RWPE2 (cell line): ENCODE results near the gene RTRAF.

Source experiments
- ATAC-seq: fragments of 200-7000 bp; cut with Tn5 transposase; 3 replicates; pipeline ENCODE4 v1.9.1; 2021; ENCODE audit warnings: low read depth
- DNase-seq: peaks from one replicate; pipeline ENCODE4 v3.0.0-alpha.2; 2020; ENCODE audit warnings: low spot score
- H3K27ac ChIP-seq: fragments of 450-650 bp; 2 replicates; pipeline ENCODE4 v1.5.1; 2017; ENCODE audit warnings: mild to moderate bottlenecking; ENCODE audit not compliant: poor library complexity, severe bottlenecking
- H3K27me3 ChIP-seq: fragments of 250-450 bp; sonication (Bioruptor Pico); 2 replicates; pipeline ENCODE4 v1.5.1; 2021; ENCODE audit warnings: mild to moderate bottlenecking, moderate library complexity; ENCODE audit not compliant: insufficient read depth, poor library complexity, severe bottlenecking
- H3K36me3 ChIP-seq: fragments of 250-450 bp; sonication (Bioruptor Pico); 2 replicates; pipeline ENCODE4 v1.5.1; 2020; ENCODE audit warnings: low read depth, mild to moderate bottlenecking, moderate library complexity
- H3K4me1 ChIP-seq: fragments of 250-450 bp; sonication (Bioruptor Pico); 2 replicates; pipeline ENCODE4 v1.5.1; 2021; ENCODE audit warnings: mild to moderate bottlenecking, moderate library complexity; ENCODE audit not compliant: insufficient read depth, poor library complexity, severe bottlenecking
- H3K4me3 ChIP-seq: fragments of 250-450 bp; sonication (Bioruptor Pico); 2 replicates; pipeline ENCODE4 v1.5.1; 2021; ENCODE audit warnings: mild to moderate bottlenecking, moderate library complexity; ENCODE audit not compliant: severe bottlenecking
- H3K9me3 ChIP-seq: fragments of 250-450 bp; sonication (Bioruptor Pico); 2 replicates; pipeline ENCODE4 v1.5.1; 2021; ENCODE audit warnings: mild to moderate bottlenecking, moderate library complexity; ENCODE audit not compliant: severe bottlenecking
- CTCF ChIP-seq: fragments of 450-650 bp; IDR thresholded peaks from one replicate; pipeline ENCODE4 v1.5.1; 2017; ENCODE audit warnings: mild to moderate bottlenecking, moderate library complexity; ENCODE audit not compliant: poor library complexity, severe bottlenecking

The RTRAF gene

GRCh38 chr14:52040598-52040997, 51.3 kb downstream of the RTRAF start:
- ATAC-seq = no peak
- Histone ChIP-seq H3K4me3 (no peak overlapping the region), H3K4me1 (peaks cover 7% of the 10 kb centered on the region), H3K36me3 (no peaks in the 10 kb centered on the region), H3K27me3 (no peaks in the 10 kb centered on the region), H3K27ac (no peak overlapping the region), H3K9me3 (no peaks in the 10 kb centered on the region)
- no peak for DNase-seq
- TF ChIP-seq CTCF = no peak

GRCh38 chr14:52042371-52043289, 53.3 kb downstream of the RTRAF start:
- Histone ChIP-seq H3K36me3 (no peaks in the 10 kb centered on the region), H3K4me3 (no peak overlapping the region), H3K9me3 (no peaks in the 10 kb centered on the region), H3K4me1 (peaks cover 7% of the 10 kb centered on the region), H3K27ac (no peak overlapping the region), H3K27me3 (no peaks in the 10 kb centered on the region)
- TF ChIP-seq CTCF = no peak
- no peak for ATAC-seq
- DNase-seq = no peak

GRCh38 chr14:52043690-52044089, 54.3 kb downstream of the RTRAF start:
- H3K36me3 ChIP-seq = no peaks in the 10 kb centered on the region
- H3K27me3 ChIP-seq = no peaks in the 10 kb centered on the region
- DNase-seq (no peak), ATAC-seq (peak; percentile 64)
- H3K4me3 ChIP-seq = no peak overlapping the region
- H3K4me1 ChIP-seq = peaks cover 7% of the 10 kb centered on the region
- no peak overlapping the region for H3K27ac ChIP-seq
- H3K9me3 ChIP-seq = no peaks in the 10 kb centered on the region
- peak; percentile 42 for TF ChIP-seq CTCF

- Histone ChIP-seq H3K27me3 (no peaks in the 10 kb centered on the region), H3K9me3 (no peaks in the 10 kb centered on the region), H3K4me3 (no peak overlapping the region), H3K27ac (no peak overlapping the region), H3K36me3 (no peaks in the 10 kb centered on the region), H3K4me1 (peaks cover 7% of the 10 kb centered on the region)
- no peak for DNase-seq
- no peak for TF ChIP-seq CTCF
- peak; percentile 77 for ATAC-seq
Observed at GRCh38 chr14:52044791-52045522, 55.6 kb downstream of the RTRAF start.
